ENCODE data around the gene CEP131.
"Not testable (repeated sequence)": the region's sequence is repeated elsewhere in the genome, so short reads cannot be mapped to it uniquely, and the experiment has no call there.

DNA sequence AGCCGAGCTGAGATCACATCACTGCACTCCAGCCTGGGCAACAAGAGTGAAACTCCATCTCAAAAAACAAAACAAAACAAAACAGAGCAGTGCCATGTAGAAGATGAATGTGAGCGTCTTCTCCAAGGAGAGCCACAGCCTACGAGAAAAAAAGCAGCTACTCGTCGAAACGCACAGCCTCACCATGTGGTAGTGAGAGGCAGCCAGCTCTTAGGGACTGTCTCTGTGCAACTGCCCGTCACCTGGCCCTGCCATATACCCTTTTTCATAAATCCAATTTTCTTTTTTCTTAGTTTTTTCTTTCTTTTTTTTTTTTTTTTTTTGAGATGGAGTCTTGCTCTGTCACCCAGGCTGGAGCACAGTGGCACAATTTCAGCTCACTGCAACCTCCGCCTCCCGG is 68.7 kb downstream of the CEP131 start:
- TF ChIP-seq EP300 (IDR thresholded peaks at IDR 0.05; ENCODE audit: low read depth); CTCF (IDR thresholded peaks at IDR 0.05): not testable (repeated sequence)
